ENCODE data around the gene RMND5B. TPM values are rescaled to one million over a fixed set of nuclear protein-coding genes. Genes with fewer than 3 reads are reported as not detected.

The RMND5B gene
- total RNA-seq, 1 experiment from 2014 or later = 51.3 TPM

- no peaks in the 10 kb centered on the region for H3K36me3 ChIP-seq (replicated peaks; ENCODE audit: control insufficient read depth, insufficient read depth, low read length)
- H3K4me3 ChIP-seq (ENCODE audit: insufficient read depth, low read depth, low read length) = no peak overlapping the region
- peaks cover 5% of the 10 kb centered on the region; the same call in 1 of the 2 replicates for H3K27me3 ChIP-seq (ENCODE audit: control insufficient read depth, insufficient read depth, low read length)
- no peak for DNase-seq
Observed at GRCh38 chr5:178160176-178160575, 29.4 kb downstream of the RMND5B start.

GRCh38 chr5:178162481-178162880, 31.7 kb downstream of the RMND5B start:
- peaks cover 5% of the 10 kb centered on the region; the same call in 1 of the 2 replicates for H3K27me3 ChIP-seq (ENCODE audit: control insufficient read depth, insufficient read depth, low read length)
- no peaks in the 10 kb centered on the region for H3K36me3 ChIP-seq (replicated peaks; ENCODE audit: control insufficient read depth, insufficient read depth, low read length)
- no peak for DNase-seq
- no peak overlapping the region for H3K4me3 ChIP-seq (ENCODE audit: insufficient read depth, low read depth, low read length)

GRCh38 chr5:178163772-178164735, 33.2 kb downstream of the RMND5B start:
- peak; percentile 96 for DNase-seq

GRCh38 chr5:178165581-178165980, 34.8 kb downstream of the RMND5B start:
- H3K27me3 ChIP-seq (ENCODE audit: control insufficient read depth, insufficient read depth, low read length) = peaks cover 5% of the 10 kb centered on the region; the same call in 1 of the 2 replicates
- no peaks in the 10 kb centered on the region for H3K36me3 ChIP-seq (replicated peaks; ENCODE audit: control insufficient read depth, insufficient read depth, low read length)
- no peak overlapping the region for H3K4me3 ChIP-seq (ENCODE audit: insufficient read depth, low read depth, low read length)
- DNase-seq = no peak

More at GRCh38 chr5:178163772-178164735, 33.2 kb downstream of the RMND5B start:
- Histone ChIP-seq H3K27me3 (ENCODE audit: control insufficient read depth, insufficient read depth, low read length) (peaks cover 5% of the 10 kb centered on the region; the same call in 1 of the 2 replicates), H3K4me3 (ENCODE audit: insufficient read depth, low read depth, low read length) (peak overlapping the region; percentile 30), H3K36me3 (replicated peaks; ENCODE audit: control insufficient read depth, insufficient read depth, low read length) (no peaks in the 10 kb centered on the region)

- Histone ChIP-seq H3K27me3 (ENCODE audit: control insufficient read depth, insufficient read depth, low read length) (no peaks in the 10 kb centered on the region), H3K4me3 (ENCODE audit: insufficient read depth, low read depth, low read length) (no peak overlapping the region), H3K36me3 (replicated peaks; ENCODE audit: control insufficient read depth, insufficient read depth, low read length) (no peaks in the 10 kb centered on the region)
- no peak for DNase-seq
Observed at GRCh38 chr5:178170455-178170854, 39.6 kb downstream of the RMND5B start.

- DNase-seq = no peak
- H3K27me3 ChIP-seq (ENCODE audit: control insufficient read depth, insufficient read depth, low read length) = no peaks in the 10 kb centered on the region
- no peaks in the 10 kb centered on the region for H3K36me3 ChIP-seq (replicated peaks; ENCODE audit: control insufficient read depth, insufficient read depth, low read length)
- no peak overlapping the region for H3K4me3 ChIP-seq (ENCODE audit: insufficient read depth, low read depth, low read length)
Observed at GRCh38 chr5:178174456-178174855, 43.6 kb downstream of the RMND5B start.

- Histone ChIP-seq H3K36me3 (replicated peaks; ENCODE audit: control insufficient read depth, insufficient read depth, low read length) (no peaks in the 10 kb centered on the region), H3K4me3 (ENCODE audit: insufficient read depth, low read depth, low read length) (no peak overlapping the region), H3K27me3 (ENCODE audit: control insufficient read depth, insufficient read depth, low read length) (no peaks in the 10 kb centered on the region)
- no peak for DNase-seq
Observed at GRCh38 chr5:178176791-178177190, 46.0 kb downstream of the RMND5B start.

- Histone ChIP-seq H3K27me3 (ENCODE audit: control insufficient read depth, insufficient read depth, low read length) (no peaks in the 10 kb centered on the region), H3K4me3 (ENCODE audit: insufficient read depth, low read depth, low read length) (no peak overlapping the region), H3K36me3 (replicated peaks; ENCODE audit: control insufficient read depth, insufficient read depth, low read length) (no peaks in the 10 kb centered on the region)
- DNase-seq = no peak
Observed at GRCh38 chr5:178177569-178177968, 46.8 kb downstream of the RMND5B start.

- Histone ChIP-seq H3K36me3 (replicated peaks; ENCODE audit: control insufficient read depth, insufficient read depth, low read length) (no peaks in the 10 kb centered on the region), H3K27me3 (ENCODE audit: control insufficient read depth, insufficient read depth, low read length) (no peaks in the 10 kb centered on the region), H3K4me3 (ENCODE audit: insufficient read depth, low read depth, low read length) (no peak overlapping the region)
- peak; percentile 89 for DNase-seq
Observed at GRCh38 chr5:178180141-178180863, 49.5 kb downstream of the RMND5B start.

- no peak for DNase-seq
- no peak overlapping the region for H3K4me3 ChIP-seq (ENCODE audit: insufficient read depth, low read depth, low read length)
- H3K36me3 ChIP-seq (replicated peaks; ENCODE audit: control insufficient read depth, insufficient read depth, low read length) = no peaks in the 10 kb centered on the region
- H3K27me3 ChIP-seq (ENCODE audit: control insufficient read depth, insufficient read depth, low read length) = no peaks in the 10 kb centered on the region
Observed at GRCh38 chr5:178182158-178182876, 51.5 kb downstream of the RMND5B start.

GRCh38 chr5:178186427-178186826, 55.6 kb downstream of the RMND5B start:
- no peak for DNase-seq
- H3K4me3 ChIP-seq (ENCODE audit: insufficient read depth, low read depth, low read length) = no peak overlapping the region
- H3K27me3 ChIP-seq (ENCODE audit: control insufficient read depth, insufficient read depth, low read length) = no peaks in the 10 kb centered on the region
- no peaks in the 10 kb centered on the region for H3K36me3 ChIP-seq (replicated peaks; ENCODE audit: control insufficient read depth, insufficient read depth, low read length)

- DNase-seq = peak; percentile 38
- Histone ChIP-seq H3K36me3 (replicated peaks; ENCODE audit: control insufficient read depth, insufficient read depth, low read length) (no peaks in the 10 kb centered on the region), H3K4me3 (ENCODE audit: insufficient read depth, low read depth, low read length) (no peak within 1 kb of the TSS), H3K27me3 (ENCODE audit: control insufficient read depth, insufficient read depth, low read length) (no peaks in the 10 kb centered on the region)
Observed at GRCh38 chr5:178187014-178187413, 56.2 kb downstream of the RMND5B start, which contains the start of gene GMCL2. Gene GMCL2, minus strand, starts transcription at chr5:178187371. Its CDS starts 72 bp downstream, at chr5:178187299.

GRCh38 chr5:178189433-178189832, 58.6 kb downstream of the RMND5B start:
- H3K36me3 ChIP-seq (replicated peaks; ENCODE audit: control insufficient read depth, insufficient read depth, low read length) = no peaks in the 10 kb centered on the region
- DNase-seq = no peak
- H3K27me3 ChIP-seq (ENCODE audit: control insufficient read depth, insufficient read depth, low read length) = no peaks in the 10 kb centered on the region
- H3K4me3 ChIP-seq (ENCODE audit: insufficient read depth, low read depth, low read length) = no peak overlapping the region

GRCh38 chr5:178191661-178192060, 60.8 kb downstream of the RMND5B start:
- H3K36me3 ChIP-seq (replicated peaks; ENCODE audit: control insufficient read depth, insufficient read depth, low read length) = no peaks in the 10 kb centered on the region
- DNase-seq = no peak

More at GRCh38 chr5:178191661-178192060, 60.8 kb downstream of the RMND5B start:
- Histone ChIP-seq H3K27me3 (ENCODE audit: control insufficient read depth, insufficient read depth, low read length) (no peaks in the 10 kb centered on the region), H3K4me3 (ENCODE audit: insufficient read depth, low read depth, low read length) (no peak overlapping the region)
